CD14-positive monocyte (primary cell): Measurements from ENCODE around the gene ZNF611. TPM values are rescaled to one million over a fixed set of nuclear protein-coding genes. Genes with fewer than 3 reads are reported as not detected.
"Not testable (repeated sequence)": the region's sequence is repeated elsewhere in the genome, so short reads cannot be mapped to it uniquely, and the experiment has no call there.

ENCODE experiments used
- DNase-seq, 3 donors: peaks; one replicate each; pipeline ENCODE4 v3.0.0-alpha.2; 2011 to 2022
- H2AFZ ChIP-seq: 2 replicates; pipeline ENCODE4 v1.6.0; 2012; ENCODE audit warnings: mild to moderate bottlenecking, low read depth, low read length, inconsistent platforms; ENCODE audit not compliant: insufficient read depth, poor library complexity, severe bottlenecking
- H3K27ac ChIP-seq, 2 donors: 1 replicate in 1 of 2; 2 replicates in 1 of 2; pipeline ENCODE4 v1.5.1; 2012 to 2013; ENCODE audit warnings: low read length in 2 of 2, control low read depth in 1 of 2, inconsistent platforms in 1 of 2, low read depth in 1 of 2, mild to moderate bottlenecking in 1 of 2
- H3K27me3 ChIP-seq, 2 donors: one replicate each; pipeline versions ENCODE4 v1.6.0 to v1.6.1; 2011 to 2013; ENCODE audit warnings: low read length in 2 of 2; ENCODE audit not compliant: control insufficient read depth in 2 of 2, insufficient read depth in 2 of 2
- H3K36me3 ChIP-seq, 2 donors: replicated peaks in 1 of 2; 1 replicate in 1 of 2; 2 replicates in 1 of 2; pipeline versions ENCODE4 v1.5.1 to v1.6.1; 2012 to 2013; ENCODE audit warnings: low read length in 2 of 2, control low read depth in 1 of 2, inconsistent platforms in 1 of 2, mild to moderate bottlenecking in 1 of 2; ENCODE audit not compliant: insufficient read depth in 2 of 2, control insufficient read depth in 1 of 2
- H3K4me1 ChIP-seq, 2 donors: 1 replicate in 1 of 2; 2 replicates in 1 of 2; pipeline versions ENCODE4 v1.5.1 to v1.6.1; 2012 to 2013; ENCODE audit warnings: low read length in 2 of 2, control low read depth in 1 of 2, inconsistent platforms in 1 of 2, mild to moderate bottlenecking in 1 of 2, moderate library complexity in 1 of 2; ENCODE audit not compliant: insufficient read depth in 2 of 2, control insufficient read depth in 1 of 2
- H3K4me2 ChIP-seq: replicated peaks from 2 replicates; pipeline ENCODE3; 2012; ENCODE audit warnings: low read length, moderate library complexity, mild to moderate bottlenecking; ENCODE audit not compliant: poor library complexity, severe bottlenecking; ENCODE audit errors: extremely low read depth
- H3K4me3 ChIP-seq, 3 experiments: fragments of 200-600 bp in 1 of 3; sonication (generic) in 1 of 3; replicated peaks in 1 of 3; 1 replicate in 2 of 3; 2 replicates in 1 of 3; pipeline ENCODE4 v1.5.1; 2011 to 2013; ENCODE audit warnings: low read length in 3 of 3, mild to moderate bottlenecking in 3 of 3, control low read depth in 2 of 3, low read depth in 2 of 3, inconsistent platforms in 1 of 3, moderate library complexity in 1 of 3
- H3K79me2 ChIP-seq: 2 replicates; pipeline ENCODE4 v1.6.0; 2012; ENCODE audit warnings: mild to moderate bottlenecking, control low read depth, inconsistent platforms, low read length, moderate library complexity; ENCODE audit not compliant: insufficient read depth
- H3K9ac ChIP-seq: 2 replicates; pipeline ENCODE4 v1.6.0; 2017; ENCODE audit warnings: low read length, mild to moderate bottlenecking; ENCODE audit not compliant: insufficient read depth, poor library complexity, severe bottlenecking
- H3K9me3 ChIP-seq, 2 donors: replicated peaks in 1 of 2; 1 replicate in 1 of 2; 2 replicates in 1 of 2; pipeline versions ENCODE4 v1.5.1 to v1.6.1; 2012 to 2013; ENCODE audit warnings: low read length in 2 of 2, control low read depth in 1 of 2; ENCODE audit not compliant: control insufficient read depth in 1 of 2, insufficient read depth in 1 of 2
- H4K20me1 ChIP-seq: 2 replicates; pipeline ENCODE4 v1.6.0; 2012; ENCODE audit warnings: mild to moderate bottlenecking, low read length, control low read depth, moderate library complexity; ENCODE audit not compliant: insufficient read depth
- H3K27ac Mint-ChIP-seq, 7 donors: one replicate each; pipeline ENCODE4 v1.8.0; 2020; ENCODE audit warnings: mild to moderate bottlenecking in 7 of 7, mixed read lengths in 7 of 7, moderate library complexity in 6 of 7, inconsistent platforms in 2 of 7
- H3K27me3 Mint-ChIP-seq, 3 donors: one replicate each; pipeline ENCODE4 v1.8.0; 2021 to 2022; ENCODE audit warnings: low read depth in 3 of 3, mild to moderate bottlenecking in 3 of 3, mixed read lengths in 3 of 3, moderate library complexity in 3 of 3, inconsistent platforms in 1 of 3
- H3K36me3 Mint-ChIP-seq, 2 donors: one replicate each; pipeline ENCODE4 v1.8.0; 2020; ENCODE audit warnings: mixed read lengths in 2 of 2, inconsistent platforms in 1 of 2, mild to moderate bottlenecking in 1 of 2
- H3K4me1 Mint-ChIP-seq: one replicate; pipeline ENCODE4 v1.8.0; 2020; ENCODE audit warnings: mild to moderate bottlenecking, mixed read lengths
- H3K4me3 Mint-ChIP-seq, 2 donors: one replicate each; pipeline ENCODE4 v1.8.0; 2020; ENCODE audit warnings: mild to moderate bottlenecking in 2 of 2, mixed read lengths in 2 of 2, moderate library complexity in 1 of 2
- H3K9me3 Mint-ChIP-seq, 7 donors: one replicate each; pipeline ENCODE4 v1.8.0; 2020 to 2022; ENCODE audit warnings: mixed read lengths in 7 of 7, mild to moderate bottlenecking in 6 of 7, moderate library complexity in 6 of 7, inconsistent platforms in 2 of 7
- CTCF ChIP-seq: fragments of 200-600 bp; IDR thresholded peaks from one replicate; pipeline ENCODE4 v1.8.0; 2022; ENCODE audit warnings: antibody characterized with exemption, mild to moderate bottlenecking
- WGBS: methylation state at CpG from one replicate; pipeline ENCODE4 v1.1.5; 2013; ENCODE audit warnings: missing lambda C conversion rate; ENCODE audit not compliant: insufficient coverage; 5-methylcytosine and 5-hydroxymethylcytosine counted together
- intact Hi-C, 2 donors: fragments of 100-400 bp; cut with micrococcal nuclease; formaldehyde crosslinking; loops; one replicate each; pipeline versions ENCODE4 v1.15.0 to v1.15.1; 2023
- polyA plus RNA-seq, 3 donors: library from polyadenylated mRNA; depleted of rRNA in 1 of 3; unstranded in 2 of 3; stranded (reverse) in 1 of 3; fragments of 300-500 nt in 2 of 3; fragments of >200 nt in 1 of 3; fragmentation: Illumina TruSeq in 2 of 3; gene quantifications; 1 replicate in 2 of 3; 2 replicates in 1 of 3; pipeline ENCODE4 v1.2.3, GENCODE V29; 2012 to 2021

The ZNF611 gene
- polyA plus RNA-seq, 3 donors: 5.5 to 20.2 (median 12.0) TPM

DNA sequence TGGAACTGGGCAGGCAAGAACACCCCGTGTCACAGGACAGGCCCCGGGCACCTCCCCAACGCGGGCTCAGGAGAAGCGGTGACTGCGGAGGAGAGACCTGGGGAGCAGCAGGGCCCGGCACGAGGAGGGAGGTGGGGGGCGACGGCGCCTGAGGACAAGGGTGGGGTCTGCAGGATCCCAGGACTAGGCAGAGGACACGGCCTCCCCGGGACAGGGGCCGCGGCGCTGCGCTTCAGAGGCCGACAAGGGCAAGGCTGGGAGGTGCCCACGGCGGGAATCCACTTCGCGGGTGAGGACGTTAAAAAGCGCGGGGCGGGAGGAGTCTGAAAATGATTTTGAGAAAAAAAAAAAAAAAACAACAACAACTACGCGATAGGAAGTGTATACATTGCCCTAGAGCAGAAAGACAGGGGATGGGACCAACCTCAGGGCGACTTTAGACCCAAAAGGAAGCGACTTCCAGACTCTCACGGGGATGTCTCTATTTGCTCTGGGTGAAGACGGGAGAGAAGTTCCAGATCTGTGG, 44.9 kb downstream of the ZNF611 start:
- H3K9me3 Mint-ChIP-seq: peaks cover 5 to 57% (median 29%) of the 10 kb centered on the region in 7 donors
- peak overlapping the region; percentile 81 to 89 (median 81) for H3K4me3 ChIP-seq
- peaks cover 0 to 16% of the 10 kb centered on the region in 2 donors for H3K9me3 ChIP-seq
- H3K4me1 Mint-ChIP-seq: peaks cover 40% of the 10 kb centered on the region
- H2AFZ ChIP-seq: peak overlapping the region; percentile 98
- H3K27me3 Mint-ChIP-seq: peaks cover 0 to 10% (median 0%) of the 10 kb centered on the region in 3 donors
- H3K4me1 ChIP-seq: peaks cover 31 to 33% of the 10 kb centered on the region in 2 donors
- H3K4me2 ChIP-seq: peak overlapping the region; percentile 97
- H3K27ac ChIP-seq: peak overlapping the region; percentile 75 to 80
- no peaks in the 10 kb centered on the region for H4K20me1 ChIP-seq
- H3K27me3 ChIP-seq: no peaks in the 10 kb centered on the region
- intact Hi-C loops: loop anchor here in 1 of 2 donors (5.0 kb wide), 1 partner anchor 53 kb away; the partner anchor contains the start of gene ZNF83
- H3K79me2 ChIP-seq: peaks cover 35% of the 10 kb centered on the region
- no peaks in the 10 kb centered on the region for H3K36me3 ChIP-seq
- WGBS: 0% methylated on average over 20 of the region's 32 CpGs
- H3K4me3 Mint-ChIP-seq: peak overlapping the region; percentile 96 to 99
- H3K36me3 Mint-ChIP-seq: peaks cover 6 to 7% of the 10 kb centered on the region in 2 donors
- no peak for DNase-seq
- H3K9ac ChIP-seq: peak overlapping the region; percentile 72
- peak overlapping the region; percentile 84 to 94 (median 89) for H3K27ac Mint-ChIP-seq
- no peak for TF ChIP-seq CTCF

DNA sequence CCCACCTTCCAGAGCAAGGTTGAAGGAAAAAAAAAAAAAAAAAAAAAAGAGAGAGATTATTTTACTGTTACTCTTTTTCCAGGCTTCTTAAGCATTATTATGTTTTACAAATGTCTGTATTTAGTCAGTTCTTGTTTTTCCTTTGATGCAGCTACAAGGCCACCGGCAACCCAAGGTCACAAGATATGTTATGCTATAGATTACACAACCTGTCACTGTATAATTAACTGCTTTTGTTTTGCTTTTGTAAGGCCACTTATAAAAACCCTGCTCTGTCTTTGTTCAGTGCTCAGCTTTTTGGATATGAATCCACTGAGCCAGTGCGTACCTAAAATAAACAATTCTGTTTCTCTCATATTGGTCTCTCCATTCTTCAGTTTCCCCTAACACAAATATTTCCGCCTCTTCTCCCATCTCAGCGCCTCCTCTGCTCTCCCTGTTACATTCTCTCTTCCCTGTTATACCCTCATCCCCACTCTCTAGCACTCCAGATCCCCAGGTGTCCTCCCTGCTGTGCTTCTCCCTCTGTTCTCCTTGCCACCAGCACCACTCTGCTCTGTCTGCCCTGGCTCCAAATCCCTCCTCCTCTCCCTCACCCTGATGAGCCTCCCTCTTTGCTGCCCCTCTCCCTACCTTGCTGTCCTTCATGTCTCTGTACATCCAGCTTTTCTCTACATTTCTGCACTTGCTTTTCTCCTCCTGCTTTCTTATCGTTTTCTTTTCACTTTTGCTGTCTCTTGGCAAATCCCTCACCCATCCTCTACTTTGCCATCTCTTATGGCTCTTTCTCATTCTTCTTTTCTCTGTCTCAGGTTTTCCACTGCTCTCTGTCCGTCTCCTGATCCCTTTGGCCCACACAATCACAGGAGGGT, 45.7 kb downstream of the ZNF611 start:
- H4K20me1 ChIP-seq, H3K36me3 ChIP-seq, intact Hi-C loops, H3K27me3 ChIP-seq: not testable (repeated sequence)
- Histone ChIP-seq H3K4me2 (peak overlapping the region; percentile 97), H3K9me3 (peaks cover 0 to 10% of the 10 kb centered on the region in 2 donors), H3K27ac (peak overlapping the region; percentile 75 to 80), H3K9ac (peak overlapping the region; percentile 72), H3K4me1 (peaks cover 31 to 33% of the 10 kb centered on the region in 2 donors), H3K4me3 (peak overlapping the region; percentile 81 to 89 (median 81)), H2AFZ (peak overlapping the region; percentile 98), H3K79me2 (peaks cover 42% of the 10 kb centered on the region)
- DNase-seq: peak; percentile 3 to 9 (median 6)
- peak overlapping the region in 5 of 7 donors; percentile 38 to 94 (median 89) for H3K27ac Mint-ChIP-seq
- H3K27me3 Mint-ChIP-seq: peaks cover 0 to 10% (median 0%) of the 10 kb centered on the region in 3 donors
- 31% methylated on average over 4 of the region's 6 CpGs for WGBS
- H3K4me1 Mint-ChIP-seq: peaks cover 40% of the 10 kb centered on the region
- H3K4me3 Mint-ChIP-seq: peak overlapping the region; percentile 96 to 99
- peaks cover 11 to 13% of the 10 kb centered on the region in 2 donors for H3K36me3 Mint-ChIP-seq
- peaks cover 4 to 56% (median 26%) of the 10 kb centered on the region in 7 donors for H3K9me3 Mint-ChIP-seq
